HG02571 (cell line): ENCODE measurements around the gene SV2C.

ENCODE experiments used
- ATAC-seq: cut with Tn5 transposase; IDR thresholded peaks from one replicate; pipeline ENCODE4 v1.9.1; 2021; ENCODE audit warnings: mild to moderate bottlenecking, moderate library complexity; ENCODE audit not compliant: unreplicated experiment

Gene SV2C

DNA sequence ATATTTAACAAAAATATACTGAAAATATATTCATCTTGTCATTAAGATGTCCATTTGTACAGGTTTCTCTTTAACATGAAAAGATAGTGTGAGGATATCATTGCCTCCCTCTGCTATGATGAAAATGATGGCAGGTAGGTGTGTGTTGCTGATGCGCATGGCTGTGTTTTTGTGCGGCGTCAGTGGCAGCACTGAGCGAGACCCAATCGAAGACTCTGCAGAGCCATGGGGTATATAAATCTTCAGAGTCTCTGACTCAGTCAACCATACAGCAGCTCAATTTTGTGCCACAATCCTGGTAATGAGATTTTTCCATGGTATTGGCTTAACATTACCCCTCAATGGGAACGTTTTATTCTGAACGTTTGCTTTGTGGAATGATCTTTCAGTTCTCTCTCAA lies 166.4 kb downstream of the SV2C start:
- ATAC-seq, result no peak

DNA sequence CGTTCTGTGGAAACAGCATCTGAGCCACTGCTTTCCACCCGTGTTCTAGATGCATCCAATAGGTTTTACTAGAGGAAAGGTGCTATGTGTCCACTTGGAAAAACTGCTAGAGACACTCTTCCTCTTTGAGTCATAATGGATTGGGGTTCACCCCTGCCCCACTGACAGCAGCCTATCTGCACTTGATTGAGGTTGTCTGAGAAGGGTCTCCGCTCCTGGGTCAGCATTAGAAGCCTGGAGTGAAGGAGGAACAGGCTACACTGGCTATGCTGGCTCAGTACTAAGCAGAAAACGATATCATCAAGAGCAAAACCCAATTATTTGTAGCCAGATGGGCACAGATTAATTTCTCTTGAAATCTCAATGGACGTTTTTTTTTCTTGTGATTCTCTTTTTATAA lies 167.3 kb downstream of the SV2C start:
- no peak for ATAC-seq

DNA sequence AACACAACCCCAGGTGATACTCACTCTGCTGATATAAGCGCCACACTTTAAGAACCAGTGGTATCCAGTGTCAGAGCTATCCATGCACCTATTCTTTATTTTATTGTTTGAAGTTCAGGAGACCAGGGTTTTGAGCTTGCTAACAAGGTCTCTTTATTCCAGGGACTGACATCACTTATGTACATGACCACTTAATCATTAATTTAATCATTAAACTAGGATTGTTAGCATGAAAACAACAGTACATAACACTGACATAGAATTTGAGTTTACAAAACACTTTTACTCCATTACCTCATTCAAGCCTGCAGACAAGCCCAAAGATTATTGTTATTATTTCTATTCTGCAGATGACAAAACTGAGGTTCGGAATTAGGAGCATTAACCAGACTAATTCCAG lies 168.5 kb downstream of the SV2C start:
- no peak for ATAC-seq

DNA sequence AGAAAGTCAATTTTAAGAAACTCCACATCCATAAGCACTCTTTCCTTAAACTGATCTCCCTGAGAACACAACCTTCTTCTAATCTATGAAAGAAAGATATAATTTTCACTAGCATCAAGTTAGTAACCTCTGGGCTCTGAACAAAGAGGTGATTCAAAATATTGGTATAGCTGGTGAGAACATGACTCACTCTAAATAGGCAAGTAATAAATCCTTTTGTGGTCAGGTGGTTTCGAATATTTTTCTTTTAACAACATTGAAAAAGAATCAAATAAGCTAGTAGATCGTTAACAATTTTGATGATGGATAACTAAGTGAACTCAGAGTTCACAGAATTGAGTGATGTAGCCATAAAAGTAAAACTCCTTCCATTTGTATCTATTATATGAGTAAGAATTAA lies 169.3 kb downstream of the SV2C start:
- no peak for ATAC-seq

DNA sequence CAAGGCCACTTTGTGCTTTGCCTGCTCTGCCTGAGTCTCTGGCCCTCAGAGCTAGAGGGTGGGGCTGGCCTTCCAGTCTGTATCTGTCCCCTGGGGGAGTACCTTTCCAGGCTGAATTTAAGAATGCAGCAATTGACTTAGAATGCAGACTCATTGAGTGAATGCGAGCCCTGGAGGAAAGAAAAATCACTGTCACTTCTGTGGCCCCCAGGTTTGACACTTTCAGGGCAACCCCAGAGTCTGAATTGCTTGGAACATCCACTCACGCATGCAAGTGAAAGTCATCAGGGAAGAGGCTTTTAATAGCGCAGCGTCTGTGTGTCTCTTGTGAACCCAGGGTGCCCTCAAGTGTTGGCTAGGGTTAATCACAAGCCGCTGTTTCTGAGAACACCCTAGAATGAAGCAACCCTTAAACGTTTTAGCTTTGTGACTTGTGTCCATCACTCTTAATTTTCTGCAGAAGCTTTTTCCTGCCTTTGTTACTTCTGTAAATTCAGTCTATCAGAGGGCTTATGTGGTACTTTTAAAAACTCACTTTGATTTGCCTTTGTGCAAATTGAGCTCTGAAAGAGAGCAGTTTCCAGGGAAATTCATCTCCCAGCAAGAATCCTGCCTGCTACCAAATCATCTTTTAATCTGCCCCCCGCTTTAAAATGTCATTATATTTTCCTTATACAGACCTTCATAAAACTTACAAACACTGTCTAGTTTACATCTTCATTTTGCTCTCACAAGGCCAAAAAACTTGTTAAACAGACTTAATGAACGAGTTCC lies 173.1 kb downstream of the SV2C start:
- ATAC-seq, result peak; percentile 61

DNA sequence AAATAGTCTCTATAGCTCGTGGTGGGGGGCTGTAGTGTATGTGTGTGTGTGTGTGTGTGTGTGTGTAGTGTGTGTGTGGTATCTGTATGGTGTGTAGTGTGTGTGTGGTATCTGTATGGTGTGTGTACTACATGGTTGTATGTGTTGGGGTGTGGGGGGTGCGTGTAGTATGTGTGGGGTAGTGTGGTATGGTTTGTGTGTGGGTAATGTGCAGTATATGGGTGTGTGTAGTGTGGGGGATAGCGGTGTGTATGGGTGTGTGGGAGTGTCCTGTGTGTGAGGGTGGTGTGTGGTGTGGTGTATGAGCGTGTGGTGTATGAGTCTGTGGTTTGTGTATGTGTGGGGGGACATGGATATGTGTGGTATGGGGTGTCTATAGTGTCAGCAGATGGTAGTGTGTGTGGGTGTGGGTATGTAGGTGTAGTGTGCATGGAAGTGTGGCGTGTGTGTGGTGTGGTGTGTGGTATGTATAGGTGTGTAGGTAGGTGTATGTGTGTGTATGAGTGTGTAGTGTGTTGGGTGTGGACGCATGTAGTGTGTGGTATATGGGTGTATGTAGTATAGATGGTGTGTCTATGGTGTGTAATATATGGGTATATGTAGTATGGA lies 174.1 kb downstream of the SV2C start:
- ATAC-seq, result no peak

- no peak for ATAC-seq
Measured at GRCh38 chr5:76257897-76258296, 174.7 kb downstream of the SV2C start.

- ATAC-seq, result no peak
Measured at GRCh38 chr5:76264681-76265080, 181.5 kb downstream of the SV2C start.

DNA sequence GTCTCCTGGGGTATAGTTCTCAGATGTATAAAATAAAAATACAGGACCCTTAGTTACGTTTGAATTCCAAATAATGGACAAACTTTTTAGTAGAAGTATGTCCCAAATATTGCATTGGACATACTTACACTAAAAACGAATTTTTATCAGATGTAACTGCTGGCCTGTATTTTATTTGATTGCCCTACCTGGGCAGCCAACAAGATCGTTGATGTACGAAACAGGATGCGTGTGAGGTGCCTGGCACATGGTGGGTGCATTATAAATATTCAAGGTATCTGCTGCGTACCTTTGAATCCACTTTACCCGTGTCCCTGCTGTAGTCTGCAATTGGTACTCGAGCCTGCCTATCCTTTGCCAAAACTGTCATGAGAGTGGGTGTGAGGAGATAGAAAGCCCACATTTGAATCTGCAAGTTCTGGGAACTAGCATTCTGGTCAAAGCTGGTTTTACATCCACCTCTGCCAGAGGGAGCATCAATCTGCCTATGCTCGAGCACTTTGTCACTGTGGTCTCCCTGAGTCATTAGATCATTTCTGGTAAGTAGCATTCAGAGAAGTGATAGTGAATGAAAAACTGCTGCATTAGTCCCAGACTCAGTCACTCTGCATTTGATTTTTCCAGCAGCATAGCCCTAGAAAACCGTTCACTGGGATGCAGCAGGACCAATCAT lies 186.2 kb downstream of the SV2C start:
- ATAC-seq, result no peak

DNA sequence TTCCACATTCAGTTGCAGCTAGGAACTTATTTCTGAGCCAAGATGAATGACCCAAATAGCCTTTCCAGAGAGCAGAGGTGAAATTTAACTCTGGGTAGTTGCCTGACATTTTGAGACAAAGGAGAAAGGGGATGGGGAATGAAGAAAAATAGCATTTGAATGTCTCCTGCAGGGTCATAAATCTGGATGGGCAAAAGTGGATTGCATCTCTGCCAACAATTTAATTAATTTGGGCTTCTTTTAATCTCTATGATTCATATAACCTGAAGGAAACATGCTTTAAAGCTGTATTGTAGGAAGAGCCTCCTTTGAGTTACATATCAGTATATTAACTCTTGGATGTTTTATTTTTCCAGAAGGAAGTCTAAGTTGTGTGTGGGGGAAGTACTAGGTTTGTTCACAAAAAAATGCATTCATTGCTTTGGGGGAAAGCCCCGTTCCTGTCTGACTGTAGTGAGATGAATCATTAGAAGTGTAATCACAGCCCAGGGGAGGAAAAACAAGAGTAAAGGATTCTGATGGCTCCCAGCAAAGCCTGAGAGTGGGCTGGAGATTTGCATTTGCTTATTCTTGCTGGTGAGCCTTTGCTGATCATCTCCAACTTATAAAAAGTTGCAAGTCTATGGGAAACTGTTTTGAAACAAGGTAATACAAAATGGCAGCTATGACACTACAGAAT lies 186.9 kb downstream of the SV2C start:
- ATAC-seq, result no peak

DNA sequence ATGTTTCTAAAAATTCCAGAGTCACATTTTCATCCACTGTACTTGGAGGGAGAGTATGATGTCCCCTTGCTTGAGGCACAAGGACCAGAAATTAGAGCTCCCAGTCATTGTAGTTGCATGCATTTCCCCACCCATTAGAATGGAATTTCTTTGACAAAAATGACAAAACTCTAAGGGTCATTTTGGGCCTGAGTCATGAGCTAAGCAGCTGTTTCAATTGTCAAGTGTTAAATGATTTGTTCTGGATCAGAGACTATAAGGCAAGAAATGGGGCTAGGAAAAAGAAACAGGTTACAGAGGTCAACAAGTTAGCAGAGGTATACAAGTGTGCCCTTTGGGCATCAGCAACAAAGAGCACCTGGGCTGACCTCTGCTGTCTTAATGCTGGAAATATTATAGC lies 188.7 kb downstream of the SV2C start:
- ATAC-seq, result no peak

DNA sequence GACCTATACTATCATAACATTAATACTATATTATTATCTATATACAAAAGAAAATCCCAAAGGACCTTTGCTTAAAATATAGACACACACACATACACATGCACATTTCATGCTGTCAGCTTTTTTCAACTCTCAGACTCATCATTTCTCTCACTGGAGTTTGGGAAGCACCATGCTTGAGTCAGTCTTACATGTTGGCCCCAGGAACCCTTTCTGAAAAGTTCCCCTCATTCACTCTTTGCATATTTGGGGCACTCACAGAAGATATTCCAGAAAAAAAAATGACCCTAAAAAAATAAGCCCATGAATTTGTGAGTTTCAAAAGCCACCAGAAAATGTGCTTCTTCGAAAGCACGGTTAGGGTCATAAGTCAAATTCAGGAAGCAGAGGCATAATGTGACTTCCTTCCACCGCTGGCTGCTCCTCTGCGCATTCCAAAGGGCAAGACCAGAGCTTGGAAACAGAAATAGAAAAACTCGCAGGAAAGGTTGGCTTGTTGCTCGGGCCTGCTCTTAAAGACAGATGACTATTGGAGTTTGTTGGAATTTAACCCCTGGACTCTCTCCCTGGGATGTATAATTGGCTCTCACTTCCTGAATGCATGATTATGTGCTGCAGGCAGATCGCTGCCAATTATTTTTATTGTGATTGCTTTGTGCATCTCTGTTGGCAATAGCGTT lies 190.2 kb downstream of the SV2C start:
- ATAC-seq, result no peak

GRCh38 chr5:76274571-76274970 lies 191.4 kb downstream of the SV2C start:
- ATAC-seq, result no peak

DNA sequence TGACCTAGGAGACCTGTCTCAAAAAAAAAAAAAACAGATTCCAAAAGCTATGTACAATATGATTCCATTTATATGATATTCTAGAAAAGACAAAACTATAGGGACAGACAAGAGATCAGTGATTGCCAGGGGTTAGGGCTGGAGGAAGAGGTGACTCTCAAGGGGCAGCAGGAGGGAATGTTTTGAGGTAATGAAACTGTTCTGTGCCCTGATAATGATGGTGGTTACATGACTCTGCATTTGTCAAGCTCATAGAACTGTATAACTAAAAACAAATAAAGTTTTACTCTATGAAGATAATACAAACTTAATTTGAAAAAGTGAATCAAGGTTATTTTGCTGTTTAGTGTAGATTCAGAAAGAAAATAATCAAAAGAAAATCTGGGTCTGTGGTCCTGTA lies 194.6 kb downstream of the SV2C start:
- no peak for ATAC-seq

- no peak for ATAC-seq
Measured at GRCh38 chr5:76278261-76278789, 195.1 kb downstream of the SV2C start.

- ATAC-seq, result no peak
Measured at GRCh38 chr5:76280494-76280893, 197.3 kb downstream of the SV2C start.

DNA sequence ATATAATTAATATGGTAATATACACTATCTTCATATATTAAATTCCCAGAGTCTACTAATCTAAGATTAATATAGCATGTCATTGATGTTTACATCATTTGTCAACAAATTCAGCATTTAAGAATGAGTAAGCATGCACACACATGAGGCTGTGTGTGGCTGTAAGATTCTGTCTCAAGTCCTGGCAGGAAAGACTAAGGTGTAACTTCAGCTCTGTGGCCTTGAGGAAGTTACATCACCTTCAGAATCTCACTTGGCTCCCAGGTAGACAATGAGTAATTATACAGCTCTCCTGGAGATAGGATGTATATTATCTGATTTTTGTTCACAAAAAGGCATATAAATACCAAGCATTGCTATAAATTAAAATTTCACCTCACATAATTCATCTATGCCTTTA lies 200.5 kb downstream of the SV2C start:
- ATAC-seq, result no peak

- ATAC-seq, result no peak
Measured at GRCh38 chr5:76289692-76290091, 206.5 kb downstream of the SV2C start.

- ATAC-seq, result no peak
Measured at GRCh38 chr5:76290321-76290757, 207.2 kb downstream of the SV2C start.

- no peak for ATAC-seq
Measured at GRCh38 chr5:76291305-76292077, 208.3 kb downstream of the SV2C start.
